Suprapubic skin (tissue), 4 donors: ENCODE results near the gene EVI5L. TPM values are rescaled to one million over a fixed set of nuclear protein-coding genes. Genes with fewer than 3 reads are reported as not detected.

Experiments
- DNase-seq, 2 donors: peaks; one replicate each; pipeline ENCODE4 v3.0.0-alpha.2; 2019; ENCODE audit warnings: low spot score in 2 of 2
- H3K27ac ChIP-seq: fragments of 200-600 bp; sonication (generic); one replicate; pipeline ENCODE4 v1.5.1; 2019
- H3K27me3 ChIP-seq: fragments of 200-600 bp; sonication (generic); one replicate; pipeline ENCODE4 v1.5.1; 2019
- H3K36me3 ChIP-seq: fragments of 200-600 bp; sonication (generic); one replicate; pipeline ENCODE4 v1.5.1; 2019
- H3K4me1 ChIP-seq: fragments of 200-600 bp; sonication (generic); one replicate; pipeline ENCODE4 v1.5.1; 2019
- H3K4me3 ChIP-seq: fragments of 200-600 bp; sonication (generic); one replicate; pipeline ENCODE4 v1.5.1; 2019; ENCODE audit warnings: mild to moderate bottlenecking
- H3K9me3 ChIP-seq: fragments of 200-600 bp; sonication (generic); one replicate; pipeline ENCODE4 v1.5.1; 2019
- EP300 ChIP-seq: sonication (generic); formaldehyde crosslinking; IDR thresholded peaks from one replicate; pipeline ENCODE4 v1.6.1; 2017; ENCODE audit warnings: antibody characterized with exemption
- POLR2A ChIP-seq, 2 donors: fragments of 450-650 bp; IDR thresholded peaks; one replicate each; pipeline ENCODE4 v1.6.1; 2017; ENCODE audit warnings: antibody characterized with exemption in 2 of 2, mild to moderate bottlenecking in 2 of 2, moderate library complexity in 2 of 2
- POLR2AphosphoS5 ChIP-seq, 3 donors: sonication (generic); formaldehyde crosslinking; IDR thresholded peaks; one replicate each; pipeline ENCODE4 v1.6.1; 2017; ENCODE audit warnings: antibody characterized with exemption in 3 of 3
- WGBS: methylation state at CpG from one replicate; pipeline ENCODE4 v1.1.5; 2018; 5-methylcytosine and 5-hydroxymethylcytosine counted together
- total RNA-seq, 4 donors: library from RNA; depleted of rRNA; stranded (reverse); fragments of >200 nt; gene quantifications; one replicate each; pipeline ENCODE4 v1.1.0, GENCODE V29; 2016
- TF ChIP-seq, protein P1 (sequence below), 2 donors: fragments of 200-600 bp in 1 of 2; fragments of 450-650 bp in 1 of 2; sonication (generic) in 1 of 2; IDR thresholded peaks; one replicate each; pipeline ENCODE4 v1.5.1; 2016 to 2019; ENCODE audit warnings: antibody characterized with exemption in 2 of 2, mild to moderate bottlenecking in 1 of 2, moderate library complexity in 1 of 2

Gene EVI5L
- total RNA-seq, 4 donors from 2014 or later, result 17.2 to 29.4 (median 25.6) TPM

GRCh38 chr19:7853770-7854128 lies 23.7 kb downstream of the EVI5L start:
- Histone ChIP-seq H3K4me3 (no peak overlapping the region), H3K9me3 (no peaks in the 10 kb centered on the region), H3K27me3 (no peaks in the 10 kb centered on the region), H3K36me3 (no peaks in the 10 kb centered on the region), H3K27ac (no peak overlapping the region), H3K4me1 (peaks cover 24% of the 10 kb centered on the region)
- no peak for DNase-seq
- no peak for TF ChIP-seq POLR2AphosphoS5 (IDR thresholded peaks at IDR 0.05)
- no peak for TF ChIP-seq POLR2A (IDR thresholded peaks at IDR 0.05)
- no peak for TF ChIP-seq EP300
- TF ChIP-seq, protein P1, sequence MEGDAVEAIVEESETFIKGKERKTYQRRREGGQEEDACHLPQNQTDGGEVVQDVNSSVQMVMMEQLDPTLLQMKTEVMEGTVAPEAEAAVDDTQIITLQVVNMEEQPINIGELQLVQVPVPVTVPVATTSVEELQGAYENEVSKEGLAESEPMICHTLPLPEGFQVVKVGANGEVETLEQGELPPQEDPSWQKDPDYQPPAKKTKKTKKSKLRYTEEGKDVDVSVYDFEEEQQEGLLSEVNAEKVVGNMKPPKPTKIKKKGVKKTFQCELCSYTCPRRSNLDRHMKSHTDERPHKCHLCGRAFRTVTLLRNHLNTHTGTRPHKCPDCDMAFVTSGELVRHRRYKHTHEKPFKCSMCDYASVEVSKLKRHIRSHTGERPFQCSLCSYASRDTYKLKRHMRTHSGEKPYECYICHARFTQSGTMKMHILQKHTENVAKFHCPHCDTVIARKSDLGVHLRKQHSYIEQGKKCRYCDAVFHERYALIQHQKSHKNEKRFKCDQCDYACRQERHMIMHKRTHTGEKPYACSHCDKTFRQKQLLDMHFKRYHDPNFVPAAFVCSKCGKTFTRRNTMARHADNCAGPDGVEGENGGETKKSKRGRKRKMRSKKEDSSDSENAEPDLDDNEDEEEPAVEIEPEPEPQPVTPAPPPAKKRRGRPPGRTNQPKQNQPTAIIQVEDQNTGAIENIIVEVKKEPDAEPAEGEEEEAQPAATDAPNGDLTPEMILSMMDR (IDR thresholded peaks at IDR 0.05), result no peak
- WGBS, result 85% methylated on average over 12 of the region's 12 CpGs

GRCh38 chr19:7855426-7856108 lies 25.5 kb downstream of the EVI5L start:
- TF ChIP-seq POLR2AphosphoS5 (IDR thresholded peaks at IDR 0.05) (no peak), POLR2A (IDR thresholded peaks at IDR 0.05) (no peak), EP300 (no peak)
- TF ChIP-seq, protein P1 (IDR thresholded peaks at IDR 0.05), result no peak
- peaks cover 6% of the 10 kb centered on the region for H3K36me3 ChIP-seq
- H3K4me1 ChIP-seq, result peaks cover 14% of the 10 kb centered on the region
- WGBS, result 90% methylated on average over 26 of the region's 26 CpGs
- no peaks in the 10 kb centered on the region for H3K27me3 ChIP-seq
- H3K27ac ChIP-seq, result no peak overlapping the region
- no peak for DNase-seq
- H3K4me3 ChIP-seq, result no peak overlapping the region
- no peaks in the 10 kb centered on the region for H3K9me3 ChIP-seq

DNA sequence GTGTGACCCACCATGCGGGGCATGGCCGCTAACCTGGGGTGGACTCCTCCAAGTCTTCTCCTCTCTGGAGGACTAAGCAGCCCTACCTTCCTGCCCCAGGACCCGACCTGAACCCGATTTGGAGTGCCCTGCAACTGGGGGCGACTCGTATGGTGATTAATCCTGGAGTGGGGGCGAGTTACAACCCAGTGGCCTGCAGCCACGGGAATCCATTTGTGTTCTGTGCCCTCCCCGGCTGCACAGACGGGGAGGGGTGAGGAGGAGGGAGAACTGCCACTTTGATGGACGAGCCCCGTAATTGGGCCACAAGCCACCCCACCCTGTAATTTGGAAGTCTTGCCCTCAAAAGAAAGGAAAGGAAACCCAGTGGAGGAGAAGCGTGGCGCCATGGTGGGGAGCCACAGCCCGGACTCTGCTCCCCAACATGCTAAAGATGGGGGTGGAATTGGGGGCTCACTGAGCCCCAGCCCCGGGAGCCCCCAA lies 26.1 kb downstream of the EVI5L start:
- WGBS, result 90% methylated on average over 14 of the region's 16 CpGs
- Histone ChIP-seq H3K27ac (no peak overlapping the region), H3K4me3 (no peak overlapping the region), H3K9me3 (no peaks in the 10 kb centered on the region), H3K36me3 (peaks cover 6% of the 10 kb centered on the region), H3K27me3 (no peaks in the 10 kb centered on the region), H3K4me1 (peaks cover 9% of the 10 kb centered on the region)
- no peak for DNase-seq
- TF ChIP-seq, protein P1 (IDR thresholded peaks at IDR 0.05), result no peak
- no peak for TF ChIP-seq POLR2A (IDR thresholded peaks at IDR 0.05)
- no peak for TF ChIP-seq EP300
- no peak for TF ChIP-seq POLR2AphosphoS5 (IDR thresholded peaks at IDR 0.05)

DNA sequence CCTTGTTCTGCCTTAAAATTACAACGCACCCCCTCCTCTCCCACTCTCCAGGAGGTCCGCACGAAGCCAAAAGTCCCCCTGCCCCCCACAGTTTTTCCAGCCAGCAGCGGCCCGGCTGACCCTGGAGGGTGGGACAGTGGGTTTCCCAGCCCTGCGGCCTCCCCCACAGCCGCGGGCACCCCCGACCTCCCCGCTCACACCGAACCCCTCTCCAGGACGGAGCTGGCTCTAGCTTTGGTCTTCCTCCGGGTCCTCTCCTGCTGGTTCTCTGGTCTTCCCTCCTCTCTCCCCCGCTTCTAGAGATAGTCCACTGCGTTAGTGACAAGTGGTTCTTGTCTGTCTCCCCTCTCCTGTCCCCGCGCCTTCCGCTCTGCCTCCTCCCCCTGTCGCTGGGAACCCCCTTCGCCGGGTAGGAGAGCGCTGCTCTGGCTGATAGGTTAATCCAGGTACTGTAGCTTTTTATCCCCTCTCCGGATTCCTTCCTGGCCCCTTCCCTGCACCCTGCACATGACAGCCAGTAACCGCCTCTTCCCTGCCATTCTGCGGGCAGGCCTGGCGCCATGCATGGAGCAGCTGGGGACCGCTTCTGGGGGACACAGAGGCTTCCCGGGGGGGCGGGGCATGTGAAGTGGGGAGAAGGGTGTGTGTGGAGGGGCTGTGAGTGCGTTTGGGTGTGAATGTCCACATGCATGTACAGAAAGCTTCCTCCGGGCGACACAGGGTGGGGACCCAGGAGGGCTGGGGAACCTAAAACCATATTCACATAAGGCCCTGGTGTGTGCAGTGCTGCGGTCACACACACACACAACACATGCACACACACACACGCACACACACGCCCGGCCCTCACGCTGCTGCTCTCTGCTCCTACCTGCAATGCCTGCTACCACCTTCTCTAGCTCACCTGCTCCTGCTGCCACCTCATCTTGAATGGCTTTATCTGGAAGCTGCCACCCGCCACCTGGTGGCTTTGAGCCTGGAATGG lies 27.0 kb downstream of the EVI5L start:
- Histone ChIP-seq H3K27ac (no peak overlapping the region), H3K9me3 (no peaks in the 10 kb centered on the region), H3K4me3 (no peak overlapping the region), H3K36me3 (peaks cover 6% of the 10 kb centered on the region), H3K27me3 (no peaks in the 10 kb centered on the region), H3K4me1 (peaks cover 16% of the 10 kb centered on the region)
- no peak for TF ChIP-seq EP300
- no peak for TF ChIP-seq POLR2AphosphoS5 (IDR thresholded peaks at IDR 0.05)
- TF ChIP-seq POLR2A (IDR thresholded peaks at IDR 0.05), result no peak
- TF ChIP-seq, protein P1 (IDR thresholded peaks at IDR 0.05), result no peak
- DNase-seq, result no peak
- 89% methylated on average over 38 of the region's 38 CpGs for WGBS

DNA sequence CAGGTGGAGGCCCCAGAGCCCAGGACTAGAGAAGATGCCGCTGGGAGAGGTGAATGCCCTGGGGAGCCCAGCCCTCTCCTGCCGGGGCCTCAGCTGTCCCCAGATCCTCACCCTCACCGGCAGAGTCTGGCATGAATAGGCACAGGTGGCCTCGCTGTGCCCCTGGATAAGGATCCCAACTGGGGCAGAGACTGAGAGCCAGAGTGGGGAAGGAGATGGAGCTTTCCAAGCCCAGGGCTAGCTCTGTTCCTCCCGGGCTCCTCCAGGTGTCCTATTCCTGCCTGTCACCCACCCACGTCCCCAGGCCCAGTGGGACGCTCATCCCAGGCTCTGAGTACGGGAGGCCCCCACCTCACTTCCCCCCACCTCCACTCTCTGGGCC lies 27.7 kb downstream of the EVI5L start:
- 70% methylated on average over 3 of the region's 8 CpGs for WGBS
- H3K4me1 ChIP-seq, result peaks cover 22% of the 10 kb centered on the region
- H3K27me3 ChIP-seq, result no peaks in the 10 kb centered on the region
- DNase-seq, result no peak
- H3K36me3 ChIP-seq, result peaks cover 6% of the 10 kb centered on the region
- H3K9me3 ChIP-seq, result no peaks in the 10 kb centered on the region
- no peak for TF ChIP-seq EP300
- TF ChIP-seq, protein P1 (IDR thresholded peaks at IDR 0.05), result no peak
- no peak for TF ChIP-seq POLR2A (IDR thresholded peaks at IDR 0.05)
- TF ChIP-seq POLR2AphosphoS5 (IDR thresholded peaks at IDR 0.05), result no peak
- no peak overlapping the region for H3K4me3 ChIP-seq
- no peak overlapping the region for H3K27ac ChIP-seq
